Chondrocyte (in vitro differentiated cells): Measurements from ENCODE around the gene DEPDC4. TPM values are rescaled to one million over a fixed set of nuclear protein-coding genes. Genes with fewer than 3 reads are reported as not detected.
A peak's percentile ranks its signal among the peaks of the same experiment; 100 is the strongest.
"Not testable (repeated sequence)": the region's sequence is repeated elsewhere in the genome, so short reads cannot be mapped to it uniquely, and the experiment has no call there.

Experiments
- DNase-seq: peaks from one replicate; pipeline ENCODE4 v3.0.0; 2021; ENCODE audit warnings: mixed read lengths, low spot score
- H3K27ac Mint-ChIP-seq: one replicate; pipeline ENCODE4 v1.8.0; 2021; ENCODE audit warnings: mild to moderate bottlenecking, moderate library complexity, mixed read lengths; ENCODE audit not compliant: unreplicated experiment
- H3K27me3 Mint-ChIP-seq: 2 replicates; pipeline ENCODE4 v1.8.0; 2021; ENCODE audit warnings: low read depth, mixed read lengths
- H3K36me3 Mint-ChIP-seq: 2 replicates; pipeline ENCODE4 v1.8.0; 2021; ENCODE audit warnings: low read depth, mixed read lengths
- H3K4me1 Mint-ChIP-seq: 2 replicates; pipeline ENCODE4 v1.8.0; 2021; ENCODE audit warnings: low read depth, mild to moderate bottlenecking, mixed read lengths
- H3K4me3 Mint-ChIP-seq: one replicate; pipeline ENCODE4 v1.8.0; 2021; ENCODE audit warnings: mild to moderate bottlenecking, moderate library complexity, mixed read lengths; ENCODE audit not compliant: unreplicated experiment
- H3K9me3 Mint-ChIP-seq: 2 replicates; pipeline ENCODE4 v1.8.0; 2021; ENCODE audit warnings: low read depth, mixed read lengths
- total RNA-seq: library from RNA; stranded (reverse); gene quantifications from 3 replicates; pipeline ENCODE4 v1.2.1, GENCODE V29; 2021
- TF ChIP-seq, protein P1 (sequence below): fragments of 200-600 bp; sonication (generic); IDR thresholded peaks from 2 replicates; pipeline ENCODE4 v1.5.0; 2021; ENCODE audit warnings: antibody characterized with exemption, mild to moderate bottlenecking, moderate library complexity

Gene DEPDC4
- total RNA-seq, 1 donor from 2014 or later: 0.57 TPM

GRCh38 chr12:100295764-100296555 is 29.1 kb upstream of the DEPDC4 start:
- Mint-ChIP-seq H3K4me1 (peaks cover 3% of the 10 kb centered on the region), H3K27ac (peak overlapping the region; percentile 42), H3K27me3 (no peaks in the 10 kb centered on the region), H3K9me3 (peaks cover 5% of the 10 kb centered on the region), H3K36me3 (peaks cover 30% of the 10 kb centered on the region), H3K4me3 (no peak overlapping the region)
- TF ChIP-seq, protein P1, sequence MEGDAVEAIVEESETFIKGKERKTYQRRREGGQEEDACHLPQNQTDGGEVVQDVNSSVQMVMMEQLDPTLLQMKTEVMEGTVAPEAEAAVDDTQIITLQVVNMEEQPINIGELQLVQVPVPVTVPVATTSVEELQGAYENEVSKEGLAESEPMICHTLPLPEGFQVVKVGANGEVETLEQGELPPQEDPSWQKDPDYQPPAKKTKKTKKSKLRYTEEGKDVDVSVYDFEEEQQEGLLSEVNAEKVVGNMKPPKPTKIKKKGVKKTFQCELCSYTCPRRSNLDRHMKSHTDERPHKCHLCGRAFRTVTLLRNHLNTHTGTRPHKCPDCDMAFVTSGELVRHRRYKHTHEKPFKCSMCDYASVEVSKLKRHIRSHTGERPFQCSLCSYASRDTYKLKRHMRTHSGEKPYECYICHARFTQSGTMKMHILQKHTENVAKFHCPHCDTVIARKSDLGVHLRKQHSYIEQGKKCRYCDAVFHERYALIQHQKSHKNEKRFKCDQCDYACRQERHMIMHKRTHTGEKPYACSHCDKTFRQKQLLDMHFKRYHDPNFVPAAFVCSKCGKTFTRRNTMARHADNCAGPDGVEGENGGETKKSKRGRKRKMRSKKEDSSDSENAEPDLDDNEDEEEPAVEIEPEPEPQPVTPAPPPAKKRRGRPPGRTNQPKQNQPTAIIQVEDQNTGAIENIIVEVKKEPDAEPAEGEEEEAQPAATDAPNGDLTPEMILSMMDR: no peak
- no peak for DNase-seq

- H3K4me1 Mint-ChIP-seq, H3K9me3 Mint-ChIP-seq, H3K4me3 Mint-ChIP-seq, DNase-seq, H3K27ac Mint-ChIP-seq, H3K27me3 Mint-ChIP-seq: not testable (repeated sequence)
- peaks cover 17% of the 10 kb centered on the region for H3K36me3 Mint-ChIP-seq
These were observed 27.5 kb upstream of the DEPDC4 start for GRCh38 chr12:100294366-100294765.

GRCh38 chr12:100293017-100293416 is 26.1 kb upstream of the DEPDC4 start:
- TF ChIP-seq, protein P1: no peak
- Mint-ChIP-seq H3K4me3 (no peak overlapping the region), H3K9me3 (no peaks in the 10 kb centered on the region), H3K4me1 (peaks cover 8% of the 10 kb centered on the region), H3K36me3 (peaks cover 12% of the 10 kb centered on the region), H3K27ac (no peak overlapping the region), H3K27me3 (no peaks in the 10 kb centered on the region)
- DNase-seq: no peak

- H3K4me1 Mint-ChIP-seq: peaks cover 7% of the 10 kb centered on the region
- H3K9me3 Mint-ChIP-seq: no peaks in the 10 kb centered on the region
- TF ChIP-seq, protein P1: no peak
- H3K4me3 Mint-ChIP-seq: no peak overlapping the region
- peaks cover 11% of the 10 kb centered on the region for H3K36me3 Mint-ChIP-seq
- H3K27me3 Mint-ChIP-seq: no peaks in the 10 kb centered on the region
- DNase-seq: no peak
- no peak overlapping the region for H3K27ac Mint-ChIP-seq
These were observed 23.1 kb upstream of the DEPDC4 start for GRCh38 chr12:100290016-100290415.

GRCh38 chr12:100289038-100289437 is 22.2 kb upstream of the DEPDC4 start:
- Mint-ChIP-seq H3K4me1 (peaks cover 8% of the 10 kb centered on the region), H3K36me3 (peaks cover 11% of the 10 kb centered on the region), H3K27ac (peak overlapping the region; percentile 36), H3K9me3 (no peaks in the 10 kb centered on the region), H3K4me3 (no peak overlapping the region), H3K27me3 (no peaks in the 10 kb centered on the region)
- TF ChIP-seq, protein P1: no peak
- no peak for DNase-seq

GRCh38 chr12:100284556-100284955 is 17.7 kb upstream of the DEPDC4 start:
- not testable (repeated sequence) for DNase-seq, H3K4me3 Mint-ChIP-seq, H3K36me3 Mint-ChIP-seq, H3K27ac Mint-ChIP-seq, H3K9me3 Mint-ChIP-seq, H3K27me3 Mint-ChIP-seq
- peaks cover 17% of the 10 kb centered on the region for H3K4me1 Mint-ChIP-seq
